Ishikawa (cell line): ENCODE measurements around the gene MDN1.

Source experiments
- CREB1 ChIP-seq: IDR thresholded peaks from 2 replicates; pipeline ENCODE4 v1.6.1; 2012; ENCODE audit warnings: low read depth
- EGR1 ChIP-seq: IDR thresholded peaks from 2 replicates; pipeline ENCODE4 v1.6.1; 2012
- EP300 ChIP-seq: IDR thresholded peaks from 2 replicates; pipeline ENCODE4 v1.6.1; 2012; ENCODE audit warnings: borderline replicate concordance
- NFIC ChIP-seq: IDR thresholded peaks from 2 replicates; pipeline ENCODE4 v1.6.1; 2012
- RAD21 ChIP-seq: IDR thresholded peaks from 2 replicates; pipeline ENCODE4 v1.6.1; 2012; ENCODE audit warnings: low read depth
- TCF12 ChIP-seq: IDR thresholded peaks from 2 replicates; pipeline ENCODE4 v1.6.1; 2012; ENCODE audit warnings: low read depth
- YY1 ChIP-seq: IDR thresholded peaks from 2 replicates; pipeline ENCODE4 v1.6.1; 2012; ENCODE audit warnings: low read depth
- TF ChIP-seq, protein P1 (sequence below): IDR thresholded peaks from 2 replicates; pipeline ENCODE4 v1.6.1; 2012; ENCODE audit warnings: low read depth, mild to moderate bottlenecking
- TF ChIP-seq, protein P2 (sequence below): IDR thresholded peaks from 2 replicates; pipeline ENCODE4 v1.6.1; 2012

DNA sequence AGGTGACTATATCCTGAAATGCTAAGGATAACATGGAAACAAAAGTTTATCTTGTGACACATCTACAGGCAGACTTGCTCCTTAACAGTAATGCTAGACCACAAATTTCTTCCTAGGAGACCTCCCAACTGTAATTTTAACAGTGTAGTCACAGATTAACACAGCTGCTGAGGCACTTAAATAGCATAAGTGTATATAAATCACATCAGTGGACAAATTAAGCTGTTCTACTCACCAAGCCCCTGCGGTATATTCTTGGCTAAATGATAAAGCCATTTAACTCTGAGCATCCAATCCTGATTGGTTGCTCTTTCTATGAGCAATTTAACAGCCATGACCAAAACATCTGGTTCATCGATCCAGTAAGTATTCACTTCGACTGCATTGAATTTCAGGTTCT lies 107.8 kb downstream of the MDN1 start:
- TF ChIP-seq NFIC = no peak
- TF ChIP-seq, protein P1, sequence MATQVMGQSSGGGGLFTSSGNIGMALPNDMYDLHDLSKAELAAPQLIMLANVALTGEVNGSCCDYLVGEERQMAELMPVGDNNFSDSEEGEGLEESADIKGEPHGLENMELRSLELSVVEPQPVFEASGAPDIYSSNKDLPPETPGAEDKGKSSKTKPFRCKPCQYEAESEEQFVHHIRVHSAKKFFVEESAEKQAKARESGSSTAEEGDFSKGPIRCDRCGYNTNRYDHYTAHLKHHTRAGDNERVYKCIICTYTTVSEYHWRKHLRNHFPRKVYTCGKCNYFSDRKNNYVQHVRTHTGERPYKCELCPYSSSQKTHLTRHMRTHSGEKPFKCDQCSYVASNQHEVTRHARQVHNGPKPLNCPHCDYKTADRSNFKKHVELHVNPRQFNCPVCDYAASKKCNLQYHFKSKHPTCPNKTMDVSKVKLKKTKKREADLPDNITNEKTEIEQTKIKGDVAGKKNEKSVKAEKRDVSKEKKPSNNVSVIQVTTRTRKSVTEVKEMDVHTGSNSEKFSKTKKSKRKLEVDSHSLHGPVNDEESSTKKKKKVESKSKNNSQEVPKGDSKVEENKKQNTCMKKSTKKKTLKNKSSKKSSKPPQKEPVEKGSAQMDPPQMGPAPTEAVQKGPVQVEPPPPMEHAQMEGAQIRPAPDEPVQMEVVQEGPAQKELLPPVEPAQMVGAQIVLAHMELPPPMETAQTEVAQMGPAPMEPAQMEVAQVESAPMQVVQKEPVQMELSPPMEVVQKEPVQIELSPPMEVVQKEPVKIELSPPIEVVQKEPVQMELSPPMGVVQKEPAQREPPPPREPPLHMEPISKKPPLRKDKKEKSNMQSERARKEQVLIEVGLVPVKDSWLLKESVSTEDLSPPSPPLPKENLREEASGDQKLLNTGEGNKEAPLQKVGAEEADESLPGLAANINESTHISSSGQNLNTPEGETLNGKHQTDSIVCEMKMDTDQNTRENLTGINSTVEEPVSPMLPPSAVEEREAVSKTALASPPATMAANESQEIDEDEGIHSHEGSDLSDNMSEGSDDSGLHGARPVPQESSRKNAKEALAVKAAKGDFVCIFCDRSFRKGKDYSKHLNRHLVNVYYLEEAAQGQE = no peak
- no peak for TF ChIP-seq YY1
- TF ChIP-seq RAD21 = no peak
- TF ChIP-seq, protein P2, sequence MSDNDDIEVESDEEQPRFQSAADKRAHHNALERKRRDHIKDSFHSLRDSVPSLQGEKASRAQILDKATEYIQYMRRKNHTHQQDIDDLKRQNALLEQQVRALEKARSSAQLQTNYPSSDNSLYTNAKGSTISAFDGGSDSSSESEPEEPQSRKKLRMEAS = no peak
- no peak for TF ChIP-seq CREB1
- no peak for TF ChIP-seq EP300
- TF ChIP-seq EGR1 = no peak
- TF ChIP-seq TCF12 = no peak
